Right cardiac atrium (tissue), 5 donors: ENCODE data around the gene H2BK1. TPM values are rescaled to one million over a fixed set of nuclear protein-coding genes. Genes with fewer than 3 reads are reported as not detected.

Experiments
- ATAC-seq, 2 donors: fragments of 200-7000 bp; cut with Tn5 transposase; one replicate each; pipeline versions ENCODE4 v1.8.0 to v1.9.1; 2020; ENCODE audit warnings: moderate library complexity in 2 of 2, mild to moderate bottlenecking in 1 of 2
- DNase-seq, 3 donors: peaks; one replicate each; pipeline ENCODE4 v3.0.0-alpha.2; 2020
- H3K27ac ChIP-seq: one replicate; pipeline ENCODE4 v1.5.1; 2013; ENCODE audit warnings: mild to moderate bottlenecking, low read length, control low read depth, moderate library complexity
- H3K27me3 ChIP-seq: one replicate; pipeline ENCODE4 v1.6.1; 2013; ENCODE audit not compliant: control insufficient read depth, insufficient read depth
- H3K4me1 ChIP-seq: one replicate; pipeline ENCODE4 v1.6.1; 2013; ENCODE audit warnings: low read length; ENCODE audit not compliant: control insufficient read depth, insufficient read depth
- H3K4me3 ChIP-seq: one replicate; pipeline ENCODE4 v1.5.1; 2013; ENCODE audit warnings: low read length, control low read depth
- H3K9me3 ChIP-seq: one replicate; pipeline ENCODE4 v1.6.1; 2013; ENCODE audit warnings: low read length; ENCODE audit not compliant: control insufficient read depth
- WGBS: extraction: QIAGEN DNeasy Blood & Tissue Kit; methylation state at CpG from one replicate; pipeline ENCODE4 v1.1.7; 2013; 5-methylcytosine and 5-hydroxymethylcytosine counted together
- intact Hi-C, 4 donors: fragments of 100-400 bp; cut with DNase I; formaldehyde crosslinking; loops; one replicate each; pipeline versions ENCODE4 v1.11.0 to v1.14.0; 2022 to 2023
- polyA plus RNA-seq: library from polyadenylated mRNA; stranded (reverse); fragments of 200-250 nt; gene quantifications from one replicate; pipeline ENCODE4 v1.2.3, GENCODE V29; 2013
- total RNA-seq, 4 donors: library from RNA; stranded (reverse); fragmentation: NEBNext Ultra II Directional; extraction: Animal tissue kit (Norgen Biotek cat#: 25700); gene quantifications; one replicate each; pipeline ENCODE4 v1.2.1, GENCODE V29; 2021
- donor health status: healthy with polysubstance abuse.
- donor health status: DM: no; HTN: yes; CAD: no.
- donor health status: DM: no; HTN: no; CAD: no.
- donor health status: DM: no; HTN: yes; CAD: no; lungs with severe emphysema.
- donor health status: DM: yes; HTN: yes; CAD: no.

H2BK1 gene
- total and polyA plus RNA-seq, 5 donors = not detected

- H3K4me3 ChIP-seq = no peak overlapping the region
- no peaks in the 10 kb centered on the region for H3K27me3 ChIP-seq
- DNase-seq (no peak), ATAC-seq (no peak)
- 76% methylated on average over 16 of the region's 16 CpGs for WGBS
- no peaks in the 10 kb centered on the region for H3K4me1 ChIP-seq
- no peaks in the 10 kb centered on the region for H3K9me3 ChIP-seq
- H3K27ac ChIP-seq = no peak overlapping the region
- intact Hi-C loops = no loop called here
These were observed 35.1 kb downstream of the H2BK1 start for GRCh38 chr7:151175047-151175792.

GRCh38 chr7:151174246-151175046 lies 35.8 kb downstream of the H2BK1 start:
- Histone ChIP-seq H3K4me3 (no peak overlapping the region), H3K27ac (no peak overlapping the region), H3K27me3 (no peaks in the 10 kb centered on the region), H3K9me3 (no peaks in the 10 kb centered on the region), H3K4me1 (no peaks in the 10 kb centered on the region)
- DNase-seq (peak; percentile 67 to 87 (median 73)), ATAC-seq (peak; percentile 42 to 69)
- WGBS = 56% methylated on average over 77 of the region's 77 CpGs
- intact Hi-C loops = loop anchor here in 1 of 4 donors (5.0 kb wide), 1 partner anchor 47 kb away; no protein-coding TSS in a partner anchor

- WGBS = 84% methylated on average over 43 of the region's 43 CpGs
- H3K27ac ChIP-seq = no peak overlapping the region
- H3K27me3 ChIP-seq = no peaks in the 10 kb centered on the region
- no peaks in the 10 kb centered on the region for H3K4me1 ChIP-seq
- no peak for DNase-seq
- no peak overlapping the region for H3K4me3 ChIP-seq
- peak in 1 of 2 donors; percentile 2 for ATAC-seq
- intact Hi-C loops = loop anchor here in 3 of 4 donors (2.0 to 5.0 kb wide), 2 partner anchors 46 to 49 kb away; no protein-coding TSS in a partner anchor
- no peaks in the 10 kb centered on the region for H3K9me3 ChIP-seq
These were observed 36.7 kb downstream of the H2BK1 start for GRCh38 chr7:151173386-151174245.

GRCh38 chr7:151172273-151173141 lies 37.8 kb downstream of the H2BK1 start:
- 18% methylated on average over 42 of the region's 42 CpGs for WGBS
- peak; percentile 57 to 66 for ATAC-seq

GRCh38 chr7:151168787-151169162 lies 41.5 kb downstream of the H2BK1 start:
- no peaks in the 10 kb centered on the region for H3K9me3 ChIP-seq
- H3K4me1 ChIP-seq = peaks cover 3% of the 10 kb centered on the region
- 57% methylated on average over 10 of the region's 10 CpGs for WGBS
- ATAC-seq (no peak), DNase-seq (no peak)
- H3K4me3 ChIP-seq = no peak overlapping the region
- no peak overlapping the region for H3K27ac ChIP-seq
- H3K27me3 ChIP-seq = no peaks in the 10 kb centered on the region
- intact Hi-C loops = no loop called here

More at GRCh38 chr7:151172273-151173141, 37.8 kb downstream of the H2BK1 start:
- no peaks in the 10 kb centered on the region for H3K9me3 ChIP-seq
- no peaks in the 10 kb centered on the region for H3K27me3 ChIP-seq
- DNase-seq = peak; percentile 76 to 92 (median 92)
- H3K27ac ChIP-seq = no peak overlapping the region
- H3K4me3 ChIP-seq = no peak overlapping the region
- H3K4me1 ChIP-seq = peaks cover 3% of the 10 kb centered on the region
- intact Hi-C loops = loop anchor here (1.0 to 5.0 kb wide), 3 partner anchors 45 to 48 kb away; no protein-coding TSS in a partner anchor

- Histone ChIP-seq H3K27ac (no peak overlapping the region), H3K9me3 (no peaks in the 10 kb centered on the region), H3K4me1 (peaks cover 3% of the 10 kb centered on the region), H3K4me3 (peak overlapping the region; percentile 79), H3K27me3 (no peaks in the 10 kb centered on the region)
- intact Hi-C loops = no loop called here
- ATAC-seq = peak; percentile 70 to 73
- 3% methylated on average over 52 of the region's 52 CpGs for WGBS
- peak in 2 of 3 donors; percentile 70 to 72 for DNase-seq
These were observed 42.1 kb downstream of the H2BK1 start for GRCh38 chr7:151168003-151168786.

GRCh38 chr7:151167197-151167961 lies 42.9 kb downstream of the H2BK1 start, which contains the start of gene GBX1:
TSS of gene GBX1 (minus strand) at chr7:151167694. CDS start at chr7:151167548, 146 bp downstream.
- Histone ChIP-seq H3K27me3 (no peaks in the 10 kb centered on the region), H3K4me3 (peak within 1 kb of the TSS; percentile 79), H3K4me1 (peaks cover 3% of the 10 kb centered on the region), H3K9me3 (no peaks in the 10 kb centered on the region), H3K27ac (no peak within 1 kb of the TSS)
- DNase-seq (peak in 2 of 3 donors; percentile 53 to 72), ATAC-seq (peak; percentile 38 to 53)
- intact Hi-C loops = no loop called here
- under 1% methylated on average over 101 of the region's 101 CpGs for WGBS

GRCh38 chr7:151166629-151167196 lies 43.6 kb downstream of the H2BK1 start:
- ATAC-seq = no peak
- peak overlapping the region; percentile 79 for H3K4me3 ChIP-seq
- DNase-seq = peak in 1 of 3 donors; percentile 38
- H3K4me1 ChIP-seq = peaks cover 3% of the 10 kb centered on the region
- intact Hi-C loops = no loop called here
- H3K27ac ChIP-seq = no peak overlapping the region
- no peaks in the 10 kb centered on the region for H3K27me3 ChIP-seq
- 15% methylated on average over 31 of the region's 31 CpGs for WGBS
- H3K9me3 ChIP-seq = no peaks in the 10 kb centered on the region
